Stomach (tissue), 4 donors: Measurements from ENCODE around the gene CPNE6.

Experiments
- CTCF ChIP-seq, 7 experiments: fragments of 450-650 bp in 4 of 7; fragments of 200-600 bp in 3 of 7; sonication (generic) in 3 of 7; IDR thresholded peaks; one replicate each; pipeline ENCODE4 v1.5.1; 2016 to 2019; ENCODE audit warnings: antibody characterized with exemption in 7 of 7, control low read depth in 2 of 7, mild to moderate bottlenecking in 1 of 7
- POLR2AphosphoS5 ChIP-seq, 3 donors: sonication (generic); formaldehyde crosslinking; IDR thresholded peaks; one replicate each; pipeline ENCODE4 v1.6.1; 2016; ENCODE audit warnings: antibody characterized with exemption in 3 of 3

GRCh38 chr14:24054646-24055045 lies 16.7 kb upstream of the CPNE6 start:
- no peak for TF ChIP-seq POLR2AphosphoS5 (IDR thresholded peaks at IDR 0.05)
- TF ChIP-seq CTCF (IDR thresholded peaks at IDR 0.05): no peak
